GM21786 (cell line): Measurements from ENCODE around the gene MAP3K14.

Source experiments
- ATAC-seq: cut with Tn5 transposase; IDR thresholded peaks from one replicate; pipeline ENCODE4 v1.9.1; 2021; ENCODE audit not compliant: unreplicated experiment

The MAP3K14 gene

DNA sequence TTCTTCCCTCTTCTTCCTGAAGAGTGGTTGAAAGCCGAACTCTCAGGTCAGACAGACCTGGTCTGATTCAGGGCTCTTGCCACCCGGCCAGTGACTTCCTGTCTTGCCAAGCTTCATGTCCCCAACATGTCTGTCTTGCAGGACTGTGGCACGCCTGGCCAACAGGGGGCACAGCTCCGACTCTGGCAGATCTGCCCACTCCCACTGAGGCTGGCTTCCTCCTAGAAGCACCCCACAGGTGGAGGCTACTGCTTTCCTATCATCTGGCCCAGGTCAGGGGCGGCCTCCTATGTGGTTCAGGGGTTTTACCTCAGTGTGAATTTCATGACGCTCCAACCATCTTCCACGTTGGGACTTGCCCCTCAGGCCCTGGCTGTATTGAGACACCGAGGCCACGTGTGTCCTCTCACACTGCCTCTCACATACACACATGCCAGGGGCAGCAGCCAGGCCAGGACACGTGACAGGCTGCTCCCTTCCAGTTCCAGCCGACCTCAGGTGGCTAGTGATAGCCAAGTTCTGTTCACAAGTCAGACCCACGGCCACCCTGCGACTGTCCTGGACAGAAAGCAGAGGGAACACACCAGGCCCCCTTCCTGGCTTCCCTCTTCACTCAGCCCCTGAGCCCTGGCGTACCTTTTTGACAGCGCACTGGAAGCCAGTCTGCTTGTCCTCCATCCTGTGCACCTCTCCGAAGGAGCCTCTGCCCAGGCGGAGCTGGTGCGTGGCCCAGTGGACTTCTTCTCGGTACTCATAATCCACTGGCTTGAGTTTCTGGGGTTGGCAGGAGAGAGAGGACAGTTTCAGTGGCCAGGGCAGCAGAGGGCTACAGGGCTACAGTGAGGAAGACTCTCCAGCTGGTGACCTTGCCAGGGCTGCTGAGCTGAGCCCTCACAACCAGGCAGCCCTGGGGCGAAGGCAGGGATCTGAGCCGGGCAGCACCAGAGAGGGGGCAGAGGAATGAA lies 32.4 kb downstream of the MAP3K14 start:
- no peak for ATAC-seq

DNA sequence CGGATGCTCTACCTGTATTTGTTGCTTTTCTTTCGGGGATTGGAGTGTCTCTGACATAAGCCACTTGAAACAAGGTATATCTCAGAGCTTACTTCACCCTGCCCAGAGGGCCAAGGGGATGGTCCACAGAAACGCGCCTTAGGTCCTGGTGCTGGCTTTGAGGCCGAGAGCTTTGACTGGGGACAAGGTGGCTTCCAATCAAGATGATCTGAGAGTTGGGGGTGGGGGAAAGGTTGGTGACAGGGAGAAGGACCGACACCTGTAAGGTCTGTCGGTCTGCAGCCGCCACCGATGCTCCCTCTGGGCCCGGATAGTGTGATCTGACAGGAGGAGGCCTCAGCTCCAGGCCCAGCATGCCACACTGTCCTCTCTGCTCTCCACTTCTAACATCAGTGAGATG lies 33.1 kb downstream of the MAP3K14 start:
- ATAC-seq: no peak

DNA sequence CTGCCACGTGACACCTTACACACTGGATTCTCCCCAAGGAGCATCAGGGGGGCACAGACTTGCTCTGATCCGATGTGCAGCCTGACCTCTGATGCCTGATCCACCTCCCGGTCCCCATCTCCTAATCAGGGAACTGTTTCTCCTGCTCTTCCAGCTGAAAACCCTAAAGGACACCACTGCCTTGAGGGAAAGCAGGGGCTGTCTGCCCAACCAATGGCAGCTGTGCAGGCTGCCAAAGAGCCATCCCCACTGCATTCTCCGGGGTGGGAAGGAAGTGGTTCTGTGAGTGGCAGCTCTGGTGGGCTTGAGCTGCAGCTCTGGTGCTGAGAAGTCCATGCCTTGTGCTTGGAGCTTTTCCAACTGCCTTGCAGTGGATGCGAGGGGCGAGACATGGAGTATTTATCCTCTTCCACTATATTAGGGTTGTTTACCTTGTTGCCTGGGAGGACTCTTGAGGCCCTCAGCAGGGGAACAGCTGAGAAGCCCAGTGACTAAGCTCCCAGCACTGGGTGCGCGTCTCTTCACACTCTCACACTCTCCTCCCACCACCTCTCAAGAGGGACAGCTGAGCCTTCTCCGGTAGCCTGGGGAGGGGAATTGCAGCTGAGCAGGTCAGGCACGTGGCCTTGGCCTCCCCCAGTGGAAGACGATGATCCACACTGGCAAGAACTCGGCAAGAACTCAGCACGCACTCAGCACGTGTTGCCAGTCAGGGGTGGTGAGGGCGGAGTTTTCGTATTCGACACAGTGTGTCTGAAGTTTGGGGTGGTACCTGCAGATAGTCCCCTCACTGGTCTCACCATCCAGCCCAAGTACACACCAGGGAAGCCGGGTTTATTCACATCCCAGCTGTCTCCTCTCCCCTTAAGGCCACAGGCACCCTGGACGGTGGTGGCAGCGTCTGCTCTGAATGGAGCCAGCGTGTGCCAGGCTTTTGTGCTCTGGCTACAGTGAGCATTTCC lies 33.9 kb downstream of the MAP3K14 start:
- no peak for ATAC-seq

DNA sequence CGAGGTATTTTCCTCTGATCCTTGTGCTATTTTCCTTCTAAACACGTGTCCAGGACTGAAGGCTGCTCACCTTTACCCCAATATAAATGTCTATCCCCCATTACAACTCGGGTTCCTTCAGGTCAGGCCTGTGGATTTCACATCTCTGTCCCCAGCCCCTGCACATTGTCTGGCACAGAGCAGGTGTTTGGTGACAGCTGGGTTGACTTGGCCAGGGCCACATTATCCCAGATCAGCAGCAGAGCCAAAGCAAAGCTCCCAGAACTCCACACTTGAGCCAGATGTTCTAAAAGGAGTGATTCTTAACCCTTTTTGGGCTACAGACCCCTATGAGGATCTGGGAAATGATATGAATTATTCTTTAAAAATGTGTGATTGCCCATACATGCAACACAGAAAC lies 36.9 kb downstream of the MAP3K14 start:
- ATAC-seq: no peak

DNA sequence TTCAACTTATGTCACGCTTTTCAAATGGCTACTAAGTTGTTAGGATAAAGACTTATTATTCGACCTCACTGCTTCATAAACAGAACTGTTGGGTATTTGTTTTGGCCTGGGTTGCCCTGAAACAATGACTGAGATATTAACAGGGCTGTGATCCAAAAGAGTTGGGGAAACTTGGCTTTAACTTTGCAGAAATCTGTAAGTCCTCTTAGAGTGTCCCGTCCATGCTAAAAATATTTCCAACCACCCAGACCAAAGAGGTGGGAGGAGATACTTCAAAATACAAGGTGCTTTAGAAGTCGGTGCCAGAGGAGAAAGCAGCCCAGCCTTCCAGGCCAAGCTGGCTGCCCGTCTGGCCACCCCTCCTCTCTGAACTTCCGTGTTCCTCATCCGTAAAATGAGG lies 38.8 kb downstream of the MAP3K14 start:
- no peak for ATAC-seq

DNA sequence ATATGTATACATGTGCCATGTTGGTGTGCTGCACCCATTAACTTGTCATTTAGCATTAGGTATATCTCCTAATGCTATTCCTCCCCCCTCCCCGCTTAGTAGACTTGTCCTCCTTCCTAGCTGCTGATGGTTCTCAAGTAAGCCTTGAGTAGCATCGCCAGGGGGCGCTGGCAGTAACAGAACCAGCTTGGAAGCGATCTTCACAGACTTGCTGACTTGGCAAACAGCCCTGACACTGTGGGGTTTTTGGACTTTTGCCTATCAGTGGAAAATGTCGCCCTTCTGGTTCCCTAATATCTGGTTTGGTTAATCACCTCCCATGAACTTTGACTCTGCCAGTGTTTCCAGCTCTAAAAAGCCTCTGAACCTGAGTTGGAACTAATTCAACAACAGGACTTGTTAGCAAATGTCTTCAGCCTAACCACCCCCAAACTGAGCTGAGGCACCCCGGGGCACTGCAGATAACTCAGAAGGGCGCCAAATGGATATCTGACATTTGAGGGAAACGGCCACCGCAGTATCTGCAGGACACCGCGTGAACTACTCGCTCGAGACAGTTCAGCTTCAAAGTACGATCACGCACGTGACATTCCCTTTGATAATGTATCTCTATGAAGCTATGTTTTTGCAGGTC lies 39.5 kb downstream of the MAP3K14 start:
- no peak for ATAC-seq

DNA sequence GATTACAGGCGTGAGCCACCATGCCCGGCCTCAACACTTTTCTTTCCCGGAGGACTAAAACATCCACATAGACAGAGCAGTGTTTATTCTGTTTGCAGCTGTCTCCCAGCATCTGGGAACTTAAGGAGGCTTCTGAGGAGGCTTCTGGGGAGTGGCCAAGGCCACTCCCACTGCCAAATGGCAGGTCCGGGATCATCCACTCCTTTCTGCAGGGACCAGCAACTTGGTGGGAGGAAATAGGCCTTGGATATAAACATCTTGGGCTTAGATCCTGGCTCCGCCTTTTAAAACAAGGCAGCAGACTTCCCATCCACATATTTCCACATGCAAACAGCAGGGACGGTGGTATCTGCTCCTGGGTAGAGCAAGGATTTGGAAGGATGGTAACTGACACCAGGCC lies 40.8 kb downstream of the MAP3K14 start:
- no peak for ATAC-seq

DNA sequence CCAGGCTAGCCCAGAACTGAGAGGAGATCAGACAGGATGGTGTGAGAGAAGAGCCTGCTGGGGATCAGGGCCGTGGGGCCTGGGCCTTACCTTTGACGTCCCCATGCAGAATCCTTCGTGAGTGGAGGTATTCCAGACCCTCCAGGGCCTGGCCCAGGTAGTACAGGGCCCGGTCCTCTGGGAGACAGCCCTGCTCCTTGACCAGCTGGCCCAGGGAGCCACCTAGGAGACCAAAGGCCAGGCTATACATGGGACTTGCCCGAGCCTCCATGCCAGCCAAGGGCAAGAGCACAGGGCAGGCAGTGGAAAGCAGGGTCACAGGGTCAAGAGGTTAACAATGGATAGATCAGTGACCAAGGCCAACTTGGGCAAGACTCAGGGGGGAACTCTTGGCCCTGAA lies 42.8 kb downstream of the MAP3K14 start:
- ATAC-seq: no peak

DNA sequence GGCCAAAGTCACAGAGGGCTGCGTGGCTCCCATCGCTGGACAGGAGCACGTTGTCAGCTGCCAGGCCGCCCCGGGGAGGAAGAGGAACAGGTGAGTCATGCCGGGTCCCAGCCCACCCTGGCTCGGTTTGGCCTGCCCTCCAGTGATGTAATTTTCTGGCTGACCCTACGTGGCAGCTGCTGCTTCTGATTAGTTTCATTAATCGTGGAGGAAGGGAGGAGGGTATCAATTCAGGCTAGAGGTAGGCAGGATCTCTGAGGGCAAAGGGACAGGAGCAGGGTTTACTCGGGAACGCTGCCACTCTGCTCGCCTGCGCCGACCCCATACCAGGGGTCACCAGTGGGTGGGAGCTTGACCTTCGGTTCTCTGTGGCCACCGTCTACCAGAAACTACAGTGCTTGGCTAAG lies 43.3 kb downstream of the MAP3K14 start:
- ATAC-seq: no peak

DNA sequence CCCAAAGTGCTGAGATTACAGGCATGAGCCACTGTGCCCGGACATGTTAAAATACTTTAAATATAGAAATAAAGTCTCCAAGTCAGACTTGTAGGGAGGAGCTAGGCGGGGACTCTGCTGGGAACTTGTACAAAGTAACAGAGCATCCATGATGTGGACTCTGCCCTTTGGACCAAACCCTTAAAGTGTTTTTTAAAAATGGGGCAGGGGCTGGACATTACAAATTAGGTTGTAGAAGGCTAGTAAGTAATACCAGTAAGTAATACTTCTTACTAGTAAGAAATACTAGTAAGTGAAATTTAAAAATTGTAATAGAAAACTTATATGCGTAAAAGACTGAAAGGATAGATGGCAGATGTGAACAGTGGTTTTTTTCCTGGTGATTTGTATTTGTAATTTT lies 45.2 kb downstream of the MAP3K14 start:
- ATAC-seq: no peak

DNA sequence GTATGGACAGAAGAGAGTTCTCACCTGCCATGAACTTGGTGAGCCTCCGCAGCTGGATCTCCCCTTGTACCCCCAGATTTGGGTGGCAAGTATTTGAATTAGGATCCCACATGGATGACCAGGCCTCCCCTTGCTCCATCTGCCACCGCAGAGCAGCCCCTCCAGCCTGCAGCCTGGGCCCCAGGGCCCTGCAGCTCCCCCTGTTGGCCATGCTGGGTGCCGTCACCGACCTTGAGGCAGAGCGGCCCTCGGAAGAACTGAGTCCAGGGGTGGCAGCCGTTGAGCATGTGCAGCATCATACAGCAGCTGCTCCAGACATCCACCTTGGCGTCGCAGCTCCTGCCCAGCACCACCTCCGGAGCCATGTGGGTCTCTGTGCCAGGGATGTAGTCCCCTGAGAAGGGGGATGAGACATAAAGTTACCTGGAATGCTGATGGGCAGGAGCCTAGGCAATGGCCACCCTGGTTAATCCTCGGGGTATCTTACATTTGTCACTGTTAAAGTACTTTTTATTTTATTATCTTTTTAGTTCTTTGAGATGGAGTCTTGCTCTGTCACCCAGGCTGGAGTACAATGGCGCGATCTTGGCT lies 45.9 kb downstream of the MAP3K14 start:
- no peak for ATAC-seq

DNA sequence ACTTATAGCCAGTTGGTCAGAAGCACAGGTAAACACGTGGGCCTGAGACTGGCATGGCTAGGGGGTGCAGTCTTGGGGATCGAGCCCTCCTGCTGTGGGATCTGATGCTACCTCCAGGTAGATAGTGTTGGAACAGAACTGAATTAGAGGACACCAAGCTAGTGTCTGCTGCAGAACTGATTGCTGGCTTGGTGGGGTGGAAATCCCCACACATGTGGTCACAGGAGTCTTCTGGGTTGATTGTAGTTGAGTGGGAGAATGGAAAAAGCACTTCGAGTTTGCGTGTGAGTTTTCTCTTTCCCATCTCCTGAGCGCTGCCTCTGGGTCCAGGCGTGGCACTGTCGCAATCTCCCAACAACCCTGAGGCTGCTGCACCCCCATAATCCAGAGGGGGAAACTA lies 46.9 kb downstream of the MAP3K14 start:
- ATAC-seq: no peak

DNA sequence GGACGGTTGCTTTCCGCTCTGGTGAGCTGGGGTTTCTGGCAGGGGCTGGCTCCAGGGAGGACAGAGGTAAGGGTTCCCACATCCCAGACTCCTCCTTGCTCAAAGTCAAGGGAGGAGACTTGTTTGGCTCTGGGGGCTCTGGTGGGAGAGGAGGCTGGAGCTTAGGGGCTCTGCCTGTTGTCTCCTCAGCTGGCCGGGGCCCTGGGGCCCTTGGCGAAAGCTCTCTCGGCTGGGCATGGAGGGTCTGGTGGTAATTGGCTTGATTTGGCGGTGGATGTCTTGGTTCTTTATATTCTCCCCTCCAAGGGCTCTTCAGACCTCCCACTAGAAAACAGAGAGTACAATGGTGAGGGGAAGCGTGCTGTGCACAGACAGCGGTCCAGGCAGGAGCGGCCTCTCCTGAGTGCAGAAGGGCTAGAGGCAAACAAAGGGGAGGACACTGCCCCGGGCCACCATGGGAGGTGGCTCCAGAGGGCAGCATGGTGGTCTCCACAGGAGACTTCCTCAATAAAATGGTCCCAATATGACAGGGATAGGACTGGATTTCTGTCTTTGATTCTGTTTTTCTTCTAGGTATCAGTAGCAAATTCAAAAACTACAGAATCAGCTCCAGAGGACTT lies 49.3 kb downstream of the MAP3K14 start:
- ATAC-seq: no peak

DNA sequence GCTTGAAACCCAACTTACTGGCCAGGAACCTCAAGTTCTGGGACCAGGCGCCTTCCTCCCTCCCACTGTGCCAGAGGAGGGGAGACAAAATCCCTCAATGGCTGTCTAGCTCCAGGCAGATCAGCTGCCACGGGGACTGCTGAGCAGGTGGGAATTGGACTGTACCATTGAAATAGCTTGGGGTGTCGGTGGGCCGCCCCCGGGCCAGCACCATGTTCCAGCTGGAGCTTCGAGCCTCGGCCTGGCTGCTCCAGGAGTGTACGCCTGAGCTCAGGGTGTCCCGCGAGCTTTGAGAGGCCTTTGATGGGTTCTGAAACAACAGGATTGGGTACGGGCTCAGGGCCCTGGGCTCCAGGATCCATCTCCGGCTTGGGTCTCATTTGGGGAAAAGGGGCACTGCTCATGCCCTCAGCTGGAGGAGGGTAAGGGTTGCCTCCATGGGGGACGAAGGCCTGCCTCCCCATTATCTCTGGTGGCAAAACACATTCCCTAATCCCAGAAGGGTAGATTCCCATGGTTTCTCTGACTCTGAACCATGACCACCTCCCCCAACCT lies 50.4 kb downstream of the MAP3K14 start:
- ATAC-seq: no peak

DNA sequence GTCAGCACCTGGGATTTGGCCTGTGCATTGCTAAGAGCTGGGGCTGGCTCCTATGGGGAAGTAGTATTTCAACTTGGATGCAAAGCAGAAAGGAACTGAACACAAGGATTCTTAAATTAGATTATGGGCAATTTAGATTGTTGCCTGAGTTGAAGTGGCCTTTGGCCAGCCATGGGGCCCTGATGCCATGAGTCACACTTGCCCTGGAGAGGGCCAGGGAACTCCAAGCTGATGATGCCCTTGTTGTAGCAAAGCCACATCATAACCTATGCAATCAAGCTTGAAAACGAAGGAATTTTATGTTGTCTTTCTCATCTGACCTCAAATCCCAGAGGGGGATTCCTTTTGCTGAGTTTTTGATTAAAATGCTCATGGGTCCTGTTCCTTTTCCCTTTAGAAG lies 51.0 kb downstream of the MAP3K14 start:
- ATAC-seq: no peak

DNA sequence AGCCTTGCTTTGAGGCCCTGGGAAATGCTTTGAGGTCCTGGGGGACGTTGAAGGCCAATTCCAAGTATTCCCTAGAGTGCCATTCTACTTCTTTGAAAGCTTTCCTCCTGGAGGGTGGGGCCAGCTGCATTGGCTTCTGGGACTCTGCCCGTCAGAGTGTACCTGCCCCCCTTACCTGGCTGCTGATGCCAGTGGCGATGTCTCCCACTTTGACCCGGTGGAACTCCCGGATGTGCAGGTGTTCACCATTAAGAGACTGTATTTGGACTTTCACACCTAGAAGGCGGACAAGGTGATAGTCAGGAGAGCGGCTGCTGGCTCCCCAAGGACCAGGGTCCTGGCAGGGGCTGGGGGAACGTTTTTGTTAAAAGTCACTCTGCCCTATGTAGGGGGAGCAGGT lies 51.8 kb downstream of the MAP3K14 start:
- ATAC-seq: no peak

DNA sequence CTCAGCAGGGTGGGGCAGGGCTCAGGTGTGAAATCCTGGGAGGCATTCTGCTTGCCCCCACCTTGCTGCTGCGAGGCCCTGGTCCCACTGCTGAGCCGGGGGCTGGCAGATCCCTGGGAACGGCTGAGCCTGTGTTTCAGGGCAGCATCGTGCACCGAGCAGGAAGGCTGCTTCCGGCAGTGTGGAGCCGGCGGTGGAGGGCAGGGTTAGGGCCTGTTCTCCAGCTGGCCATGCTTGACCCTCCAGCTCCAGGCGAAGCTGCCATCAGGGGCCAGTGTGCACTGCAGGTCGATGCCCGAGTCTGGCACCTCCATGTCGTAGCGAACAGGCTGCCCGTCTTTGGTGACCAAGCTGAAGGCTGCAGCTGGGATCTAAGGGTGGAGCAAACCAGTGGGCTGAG lies 52.4 kb downstream of the MAP3K14 start:
- ATAC-seq: no peak

DNA sequence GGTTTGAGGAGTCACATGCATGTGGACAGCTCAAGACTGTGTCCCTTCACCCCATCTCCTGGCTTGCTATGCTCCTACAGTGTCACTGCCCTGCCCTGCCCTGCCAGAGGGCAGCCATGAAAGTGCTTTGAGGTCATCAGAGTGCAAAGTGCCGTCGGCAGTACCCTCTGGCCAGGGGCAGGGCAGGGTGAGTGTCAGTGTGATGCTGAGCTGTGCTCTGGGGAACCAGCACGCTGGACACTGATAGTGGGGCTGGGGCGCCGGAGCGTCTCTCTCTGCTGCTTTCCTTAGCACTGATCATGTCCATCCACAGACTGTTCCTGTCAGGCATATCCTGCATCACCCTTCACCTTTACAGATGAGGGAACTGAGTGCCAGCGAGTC lies 53.4 kb downstream of the MAP3K14 start:
- no peak for ATAC-seq

DNA sequence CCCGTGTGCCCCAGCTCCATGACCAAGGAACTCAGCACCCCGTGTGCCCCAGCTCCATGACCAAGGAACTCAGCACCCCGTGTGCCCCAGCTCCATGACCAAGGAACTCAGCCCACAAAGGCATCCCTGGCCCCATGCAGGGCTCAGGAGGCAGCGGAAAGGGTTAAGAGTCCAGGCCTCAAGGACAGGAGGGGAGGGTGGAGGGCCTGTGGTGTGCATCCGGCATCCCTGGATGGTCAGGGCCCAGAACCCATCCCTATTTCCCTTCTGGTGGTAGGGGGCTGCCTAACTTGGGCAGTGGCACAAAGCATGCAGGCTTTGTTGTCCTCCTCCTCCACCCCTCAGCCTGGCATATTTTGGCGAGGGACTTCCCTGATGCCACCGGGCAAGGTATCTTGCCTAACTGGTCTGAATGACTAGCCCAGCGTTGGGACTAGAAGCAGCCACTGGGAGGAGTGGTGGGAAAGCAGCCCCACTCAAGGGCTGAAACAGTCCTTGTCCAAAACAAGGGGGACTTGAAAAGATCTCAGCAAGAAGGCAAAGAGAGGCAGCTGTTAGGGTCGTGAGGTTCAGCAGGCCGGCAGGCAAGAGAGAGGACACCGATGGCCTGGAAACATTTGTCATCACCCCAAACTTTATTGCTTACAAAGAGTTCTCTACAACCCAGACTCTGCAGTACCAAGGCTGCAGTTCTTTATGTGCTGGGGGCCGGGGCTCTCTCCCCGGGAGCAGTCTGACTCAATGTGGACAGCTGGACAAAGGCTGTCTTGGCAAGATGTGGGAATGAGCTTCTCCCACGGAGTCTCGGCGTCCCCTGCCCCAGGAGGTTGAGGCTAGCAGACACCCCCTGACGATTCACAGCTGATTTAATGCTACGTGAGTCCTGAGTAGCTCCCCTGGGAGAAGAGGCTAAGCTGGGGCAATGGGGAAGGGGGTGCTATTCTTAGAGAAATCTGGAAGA lies 54.0 kb downstream of the MAP3K14 start:
- no peak for ATAC-seq
